ENCODE measurements around the gene C1orf232. TPM values are rescaled to one million over a fixed set of nuclear protein-coding genes. Genes with fewer than 3 reads are reported as not detected.

The C1orf232 gene
- polyA plus RNA-seq, 1 donor = not detected

DNA sequence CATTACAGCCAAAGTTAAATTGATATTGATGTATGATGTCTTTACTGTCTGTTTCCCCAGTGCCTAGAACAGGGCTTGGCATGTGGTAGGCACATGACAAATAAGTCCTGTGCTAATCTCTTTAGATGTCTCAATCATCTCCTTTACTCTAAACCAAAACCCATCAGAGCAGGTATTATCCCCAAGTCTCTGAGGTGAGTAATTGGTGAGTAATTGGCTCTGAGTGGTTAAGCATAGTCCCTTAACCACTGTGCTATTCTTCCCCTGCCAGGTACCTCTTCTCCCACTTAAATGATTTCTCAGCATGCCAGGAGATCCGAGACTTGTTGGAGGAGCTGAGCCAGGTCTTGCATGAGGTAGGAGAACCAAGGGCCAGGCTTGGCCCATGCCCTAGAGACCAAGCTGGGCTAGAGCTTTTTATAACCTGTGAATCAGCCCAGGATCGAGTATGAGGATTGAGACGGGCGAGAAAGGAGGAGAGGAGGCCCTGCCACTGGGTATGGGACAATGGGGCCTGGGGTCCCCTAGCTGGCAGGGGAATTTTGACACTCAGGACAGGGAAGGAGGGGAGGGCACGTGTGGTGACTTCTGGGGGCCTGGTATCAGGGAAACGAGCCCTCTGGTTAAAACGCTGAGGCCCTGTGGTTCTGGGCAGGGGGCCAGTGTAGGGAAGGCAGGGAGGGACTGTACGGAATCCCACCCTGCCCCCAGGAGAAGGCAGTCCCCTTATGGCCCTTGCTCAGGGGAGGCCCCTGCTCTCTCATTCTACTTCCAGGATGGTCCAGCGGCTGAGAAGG, 13.0 kb upstream of the C1orf232 start:
- Histone ChIP-seq H3K4me1 (ENCODE audit: control insufficient read depth, insufficient read depth, low read length) (peaks cover 19% of the 10 kb centered on the region), H3K4me3 (ENCODE audit: low read length) (no peak overlapping the region), H3K36me3 (ENCODE audit: control insufficient read depth, insufficient read depth, low read length) (peaks cover 42% of the 10 kb centered on the region), H3K27ac (ENCODE audit: low read length) (no peak overlapping the region), H3K27me3 (ENCODE audit: control insufficient read depth, insufficient read depth, low read length) (no peaks in the 10 kb centered on the region), H3K9me3 (ENCODE audit: control insufficient read depth, low read depth, low read length) (no peaks in the 10 kb centered on the region)
- DNase-seq = no peak
- WGBS (ENCODE audit: insufficient coverage, low lambda C conversion rate) = no CpG with 5 or more reads among the region's 9 CpGs

DNA sequence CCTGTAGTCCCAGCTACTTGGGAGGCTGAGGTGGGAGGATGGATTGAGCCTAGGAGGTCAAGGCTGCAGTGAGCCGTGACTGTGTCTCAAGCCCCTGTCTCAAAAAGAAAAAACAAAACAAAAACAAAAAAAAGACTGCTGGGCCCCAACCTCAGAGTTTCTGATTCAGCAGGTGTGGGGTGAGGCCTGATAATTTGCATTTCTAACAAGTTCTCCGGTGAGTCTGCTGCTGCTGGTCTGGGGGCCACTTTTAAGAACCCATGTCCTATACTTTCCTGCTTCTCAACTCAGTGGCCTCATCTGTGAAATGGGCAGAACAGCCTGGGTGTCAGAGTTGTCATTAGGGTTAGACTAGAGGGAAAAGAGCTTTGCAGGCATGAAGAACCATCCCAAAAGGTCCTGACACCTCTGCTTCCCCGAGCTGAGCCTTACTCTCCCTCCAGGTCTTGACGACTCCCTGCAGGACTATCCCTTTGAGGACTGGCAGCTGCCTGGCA, 11.3 kb upstream of the C1orf232 start:
- no peak overlapping the region for H3K4me3 ChIP-seq (ENCODE audit: low read length)
- H3K27ac ChIP-seq (ENCODE audit: low read length) = no peak overlapping the region
- H3K27me3 ChIP-seq (ENCODE audit: control insufficient read depth, insufficient read depth, low read length) = no peaks in the 10 kb centered on the region
- H3K9me3 ChIP-seq (ENCODE audit: control insufficient read depth, low read depth, low read length) = no peaks in the 10 kb centered on the region
- no CpG with 5 or more reads among the region's 4 CpGs for WGBS (ENCODE audit: insufficient coverage, low lambda C conversion rate)
- peaks cover 39% of the 10 kb centered on the region for H3K36me3 ChIP-seq (ENCODE audit: control insufficient read depth, insufficient read depth, low read length)
- H3K4me1 ChIP-seq (ENCODE audit: control insufficient read depth, insufficient read depth, low read length) = peaks cover 20% of the 10 kb centered on the region
- no peak for DNase-seq

DNA sequence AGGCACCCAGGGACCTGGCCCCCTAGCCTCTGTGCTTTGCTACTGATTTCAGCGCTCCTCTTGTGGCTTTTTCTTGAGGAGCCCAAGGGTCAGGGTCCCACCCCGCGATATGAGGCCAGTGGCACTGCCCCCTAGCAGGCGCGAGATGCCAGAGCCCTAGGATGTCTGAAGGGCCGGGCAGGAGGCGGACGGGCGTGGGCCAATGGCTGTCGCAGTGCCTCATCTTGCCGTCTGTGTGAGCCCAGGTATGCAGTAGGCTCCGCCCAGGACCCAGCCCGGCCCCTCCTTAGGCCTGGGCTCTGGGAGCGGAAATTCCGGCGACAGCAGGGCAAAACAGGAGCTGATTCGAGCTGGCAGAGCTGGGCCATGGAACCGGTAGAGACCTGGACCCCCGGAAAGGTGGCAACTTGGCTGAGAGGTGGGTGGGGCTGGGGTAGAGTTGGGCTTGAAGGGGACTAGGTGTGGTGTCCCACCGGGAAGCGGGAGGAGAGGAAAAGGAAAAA, 8.5 kb upstream of the C1orf232 start, which contains the start of gene CNKSR1:
Gene CNKSR1 (plus strand): TSS at position 310 of the 503 bp plus-strand sequence. CDS start 57 bp downstream, at position 367.
- Histone ChIP-seq H3K36me3 (ENCODE audit: control insufficient read depth, insufficient read depth, low read length) (peaks cover 18% of the 10 kb centered on the region), H3K27ac (ENCODE audit: low read length) (peak within 1 kb of the TSS; percentile 96), H3K27me3 (ENCODE audit: control insufficient read depth, insufficient read depth, low read length) (no peaks in the 10 kb centered on the region), H3K4me1 (ENCODE audit: control insufficient read depth, insufficient read depth, low read length) (peaks cover 20% of the 10 kb centered on the region), H3K4me3 (ENCODE audit: low read length) (peak within 1 kb of the TSS; percentile 63), H3K9me3 (ENCODE audit: control insufficient read depth, low read depth, low read length) (no peaks in the 10 kb centered on the region)
- peak; percentile 94 to 96 for DNase-seq
- WGBS (ENCODE audit: insufficient coverage, low lambda C conversion rate) = no CpG with 5 or more reads among the region's 21 CpGs

DNA sequence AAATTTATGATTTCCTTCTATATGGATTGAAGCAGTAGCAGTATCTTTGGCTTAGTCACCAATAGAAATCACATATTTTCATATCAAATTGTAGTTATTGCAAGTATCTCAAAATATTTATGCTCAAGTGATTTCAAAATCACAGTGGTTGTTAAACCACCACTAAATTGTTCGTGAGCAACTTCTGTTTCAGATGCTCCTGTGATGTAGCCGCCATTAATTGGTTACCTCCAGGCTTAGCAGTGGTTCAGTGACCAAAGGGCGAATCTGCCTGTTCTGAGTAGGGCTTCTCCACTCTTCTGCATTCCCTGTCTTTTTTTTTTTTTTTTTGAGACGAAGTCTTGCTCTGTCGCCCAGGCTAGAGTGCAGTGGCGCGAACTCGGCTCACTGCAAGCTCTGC, 6.6 kb upstream of the C1orf232 start:
- H3K9me3 ChIP-seq (ENCODE audit: control insufficient read depth, low read depth, low read length) = no peaks in the 10 kb centered on the region
- peaks cover 28% of the 10 kb centered on the region for H3K4me1 ChIP-seq (ENCODE audit: control insufficient read depth, insufficient read depth, low read length)
- H3K36me3 ChIP-seq (ENCODE audit: control insufficient read depth, insufficient read depth, low read length) = peaks cover 2% of the 10 kb centered on the region
- H3K4me3 ChIP-seq (ENCODE audit: low read length) = no peak overlapping the region
- DNase-seq = no peak
- WGBS (ENCODE audit: insufficient coverage, low lambda C conversion rate) = no CpG with 5 or more reads among the region's 8 CpGs
- H3K27me3 ChIP-seq (ENCODE audit: control insufficient read depth, insufficient read depth, low read length) = no peaks in the 10 kb centered on the region
- H3K27ac ChIP-seq (ENCODE audit: low read length) = no peak overlapping the region

DNA sequence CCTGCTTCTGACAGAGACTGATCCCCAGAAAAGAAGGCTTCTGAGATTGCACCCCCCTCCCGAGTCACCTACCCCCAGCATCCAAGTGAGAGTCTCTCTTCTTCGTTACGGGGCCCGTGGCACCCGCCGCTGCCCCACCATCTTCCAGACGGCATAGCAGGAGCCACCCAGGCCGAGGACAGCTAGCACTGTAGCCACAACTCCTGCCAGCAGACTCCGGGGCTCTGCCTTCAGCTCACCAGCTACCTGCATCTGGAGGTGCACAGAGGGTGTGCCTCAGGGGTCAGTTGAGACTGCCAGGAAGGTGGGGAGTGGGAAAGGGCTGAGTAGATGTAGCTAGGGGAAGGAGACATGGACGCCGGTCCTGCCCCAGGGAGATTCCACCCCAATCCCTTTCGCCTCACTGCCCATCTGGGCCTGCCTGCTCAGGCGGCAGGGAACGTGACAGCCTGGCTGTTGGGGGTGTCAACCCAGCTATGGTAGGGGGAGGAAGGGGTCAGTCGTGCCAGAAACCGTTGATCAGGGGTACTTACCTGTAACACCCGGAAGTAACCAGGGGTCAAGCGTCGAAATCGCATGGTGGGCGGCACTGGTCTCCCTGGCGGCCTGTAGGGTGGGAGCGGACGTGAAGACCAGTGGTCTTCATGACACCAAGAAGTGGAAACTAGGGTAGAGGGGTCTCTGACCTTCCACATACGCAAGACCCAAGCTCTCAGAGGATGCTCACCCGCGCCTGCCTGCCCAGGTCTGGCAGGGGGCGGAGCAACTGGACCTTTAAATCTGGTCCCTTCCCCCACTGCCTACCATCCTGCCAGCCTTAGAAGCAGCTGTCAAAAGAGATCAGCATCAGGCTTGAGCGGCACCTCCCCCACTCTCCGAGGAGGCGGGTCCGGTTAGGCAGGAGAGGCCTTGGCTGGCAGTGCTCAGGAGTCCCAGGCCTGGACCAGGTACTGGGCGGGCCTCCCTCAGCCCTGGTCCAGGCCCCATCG, 2.6 kb upstream of the C1orf232 start, which contains the start of gene ZNF593OS:
Gene ZNF593OS (minus strand): TSS at position 749 of the 989 bp plus-strand sequence. CDS start 171 bp downstream, at position 578.
- Histone ChIP-seq H3K4me3 (ENCODE audit: low read length) (peak within 1 kb of the TSS; percentile 56), H3K36me3 (ENCODE audit: control insufficient read depth, insufficient read depth, low read length) (no peaks in the 10 kb centered on the region), H3K4me1 (ENCODE audit: control insufficient read depth, insufficient read depth, low read length) (peaks cover 17% of the 10 kb centered on the region), H3K9me3 (ENCODE audit: control insufficient read depth, low read depth, low read length) (no peaks in the 10 kb centered on the region), H3K27me3 (ENCODE audit: control insufficient read depth, insufficient read depth, low read length) (no peaks in the 10 kb centered on the region), H3K27ac (ENCODE audit: low read length) (no peak within 1 kb of the TSS)
- no CpG with 5 or more reads among the region's 34 CpGs for WGBS (ENCODE audit: insufficient coverage, low lambda C conversion rate)
- DNase-seq = no peak

DNA sequence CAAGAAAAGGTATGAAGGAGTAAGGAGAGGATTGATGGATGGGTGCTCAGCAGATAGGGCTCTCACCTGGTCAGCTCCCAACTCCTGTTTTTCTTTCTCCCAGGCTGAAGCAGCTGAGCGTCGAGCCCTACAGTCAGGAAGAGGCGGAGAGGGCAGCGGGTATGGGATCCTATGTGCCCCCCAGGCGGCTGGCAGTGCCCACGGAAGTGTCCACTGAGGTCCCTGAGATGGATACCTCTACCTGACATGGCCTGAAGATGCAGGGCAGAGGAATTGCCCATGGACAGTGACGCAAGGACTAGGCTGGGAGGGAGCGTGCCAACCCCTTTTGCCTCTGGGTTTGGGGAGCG, 1.7 kb upstream of the C1orf232 start:
- Histone ChIP-seq H3K36me3 (ENCODE audit: control insufficient read depth, insufficient read depth, low read length) (no peaks in the 10 kb centered on the region), H3K9me3 (ENCODE audit: control insufficient read depth, low read depth, low read length) (no peaks in the 10 kb centered on the region), H3K27me3 (ENCODE audit: control insufficient read depth, insufficient read depth, low read length) (no peaks in the 10 kb centered on the region), H3K27ac (ENCODE audit: low read length) (peak overlapping the region; percentile 74), H3K4me3 (ENCODE audit: low read length) (peak overlapping the region; percentile 56), H3K4me1 (ENCODE audit: control insufficient read depth, insufficient read depth, low read length) (peaks cover 17% of the 10 kb centered on the region)
- no peak for DNase-seq
- no CpG with 5 or more reads among the region's 9 CpGs for WGBS (ENCODE audit: insufficient coverage, low lambda C conversion rate)

DNA sequence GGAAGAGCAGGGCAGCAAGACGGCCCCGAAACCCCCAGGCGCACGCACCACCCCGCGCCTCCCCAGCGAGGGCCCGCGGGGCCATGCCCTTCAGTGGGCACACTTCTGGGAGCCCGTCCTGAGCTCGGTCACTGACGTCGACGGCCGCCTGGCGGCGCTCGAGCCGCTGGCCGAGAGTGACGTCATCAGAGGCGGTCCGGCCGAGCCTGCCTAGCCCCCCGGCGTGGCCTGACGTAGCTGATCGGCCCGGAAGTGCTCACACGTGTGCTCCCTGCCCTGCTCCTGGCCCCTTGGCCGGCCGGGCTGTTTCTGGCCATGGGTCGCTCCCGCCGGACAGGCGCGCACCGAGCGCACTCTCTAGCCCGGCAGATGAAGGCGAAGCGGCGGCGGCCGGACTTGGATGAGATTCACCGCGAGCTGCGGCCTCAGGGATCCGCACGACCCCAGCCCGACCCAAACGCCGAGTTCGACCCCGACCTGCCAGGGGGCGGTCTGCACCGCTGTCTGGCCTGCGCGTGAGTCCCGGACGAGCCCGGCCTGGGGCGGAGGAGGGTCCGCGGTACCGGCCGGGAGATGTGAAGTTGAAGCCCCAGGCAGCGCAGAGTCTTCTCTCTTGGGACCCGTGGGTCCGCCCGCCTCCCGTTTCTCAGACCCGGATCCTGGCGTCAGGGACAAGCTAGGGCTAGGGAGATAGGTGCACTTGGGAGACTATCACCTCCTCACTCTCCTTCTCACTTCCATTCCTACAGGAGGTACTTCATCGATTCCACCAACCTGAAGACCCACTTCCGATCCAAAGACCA, 1.1 kb upstream of the C1orf232 start, which contains the start of gene ZNF593:
Gene ZNF593 (plus strand): TSS at position 240 of the 803 bp plus-strand sequence. CDS start 76 bp downstream, at position 316.
- no CpG with 5 or more reads among the region's 76 CpGs for WGBS (ENCODE audit: insufficient coverage, low lambda C conversion rate)
- no peaks in the 10 kb centered on the region for H3K27me3 ChIP-seq (ENCODE audit: control insufficient read depth, insufficient read depth, low read length)
- H3K4me3 ChIP-seq (ENCODE audit: low read length) = peak within 1 kb of the TSS; percentile 56
- DNase-seq = peak; percentile 91 to 93
- H3K4me1 ChIP-seq (ENCODE audit: control insufficient read depth, insufficient read depth, low read length) = peaks cover 17% of the 10 kb centered on the region
- H3K9me3 ChIP-seq (ENCODE audit: control insufficient read depth, low read depth, low read length) = no peaks in the 10 kb centered on the region
- H3K27ac ChIP-seq (ENCODE audit: low read length) = peak within 1 kb of the TSS; percentile 74
- H3K36me3 ChIP-seq (ENCODE audit: control insufficient read depth, insufficient read depth, low read length) = no peaks in the 10 kb centered on the region

DNA sequence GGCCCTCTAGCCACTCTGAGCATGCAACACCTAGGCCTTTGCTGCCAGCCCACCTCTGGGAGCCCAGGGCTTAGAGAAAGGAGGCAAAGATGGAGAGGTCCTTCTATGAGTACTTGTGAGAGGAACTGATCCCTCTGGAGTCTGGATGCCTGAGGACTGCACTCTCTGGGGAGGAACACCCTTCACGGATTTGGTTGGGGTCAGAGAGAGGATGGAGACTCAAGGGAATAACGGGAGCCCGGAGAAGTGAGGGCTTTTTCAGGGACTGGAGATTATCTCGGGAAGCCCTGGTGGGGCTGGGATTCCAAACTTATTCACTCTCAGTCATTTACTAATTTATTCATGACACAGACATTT, 413 bp upstream of the C1orf232 start:
- H3K4me1 ChIP-seq (ENCODE audit: control insufficient read depth, insufficient read depth, low read length) = peaks cover 21% of the 10 kb centered on the region
- WGBS (ENCODE audit: insufficient coverage, low lambda C conversion rate) = no CpG with 5 or more reads among the region's 4 CpGs
- H3K4me3 ChIP-seq (ENCODE audit: low read length) = peak overlapping the region; percentile 56
- H3K27me3 ChIP-seq (ENCODE audit: control insufficient read depth, insufficient read depth, low read length) = no peaks in the 10 kb centered on the region
- H3K27ac ChIP-seq (ENCODE audit: low read length) = peak overlapping the region; percentile 74
- DNase-seq = no peak
- H3K9me3 ChIP-seq (ENCODE audit: control insufficient read depth, low read depth, low read length) = no peaks in the 10 kb centered on the region
- H3K36me3 ChIP-seq (ENCODE audit: control insufficient read depth, insufficient read depth, low read length) = no peaks in the 10 kb centered on the region

DNA sequence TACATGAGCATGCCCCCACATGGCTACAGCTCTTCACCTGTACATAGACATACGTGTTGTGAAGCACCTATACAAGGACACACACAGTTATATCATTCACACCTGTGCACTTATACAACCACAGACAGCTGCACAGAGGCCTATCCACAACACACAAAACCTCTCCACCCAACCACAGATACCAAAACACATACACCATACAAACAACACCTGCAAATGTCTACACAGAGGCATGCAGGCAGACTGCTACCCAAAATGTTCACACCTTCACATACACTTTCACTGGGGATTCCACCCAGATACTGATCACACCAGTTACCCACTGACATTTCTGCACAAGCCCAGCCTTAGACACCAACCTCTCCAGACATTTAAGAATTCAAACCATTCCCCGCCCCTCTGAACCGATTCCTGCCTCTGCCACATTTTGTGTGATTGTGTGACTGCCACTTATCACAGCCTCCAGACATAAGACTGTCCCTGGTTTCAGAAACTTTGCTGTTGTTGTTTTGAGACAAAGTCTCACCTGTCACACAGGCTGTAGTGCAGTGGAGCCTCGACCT, 2.0 kb downstream of the C1orf232 start:
- no peak overlapping the region for H3K4me3 ChIP-seq (ENCODE audit: low read length)
- no peak for DNase-seq
- no peaks in the 10 kb centered on the region for H3K36me3 ChIP-seq (ENCODE audit: control insufficient read depth, insufficient read depth, low read length)
- no peaks in the 10 kb centered on the region for H3K9me3 ChIP-seq (ENCODE audit: control insufficient read depth, low read depth, low read length)
- peaks cover 16% of the 10 kb centered on the region for H3K27me3 ChIP-seq (ENCODE audit: control insufficient read depth, insufficient read depth, low read length)
- WGBS (ENCODE audit: insufficient coverage, low lambda C conversion rate) = no CpG with 5 or more reads among the region's 4 CpGs
- no peak overlapping the region for H3K27ac ChIP-seq (ENCODE audit: low read length)
- peaks cover 26% of the 10 kb centered on the region for H3K4me1 ChIP-seq (ENCODE audit: control insufficient read depth, insufficient read depth, low read length)

Measured in large intestine (tissue), 3 donors.